ENCODE data around the gene OPRL1.
"Not testable (repeated sequence)": the region's sequence is repeated elsewhere in the genome, so short reads cannot be mapped to it uniquely, and the experiment has no call there.

OPRL1 gene

GRCh38 chr20:64086801-64087200 is 6.9 kb downstream of the OPRL1 start:
- POLR2A ChIA-PET = no interaction called here
- CTCF ChIA-PET = interaction anchor here (1.0 to 4.8 kb wide), 4 partner anchors 15 to 107 kb away, joined by 4 to 35 read pairs (median 4); partner anchors contain the start of gene SAMD10
- no peak for TF ChIP-seq ZNF19 (tag by site-specific recombination; IDR thresholded peaks at IDR 0.05; ENCODE audit: low read depth)
- no peak for TF ChIP-seq ZNF660 (tag by site-specific recombination; IDR thresholded peaks at IDR 0.05)
- TF ChIP-seq ZNF121 (tag by site-specific recombination; IDR thresholded peaks at IDR 0.05) = no peak
- no peak for TF ChIP-seq ZFP3 (tag by site-specific recombination; IDR thresholded peaks at IDR 0.05; ENCODE audit: low read depth)
- no peak for TF ChIP-seq ZSCAN16 (tag by site-specific recombination; IDR thresholded peaks at IDR 0.05)
- TF ChIP-seq KLF16 (tag by site-specific recombination; IDR thresholded peaks at IDR 0.05) = no peak
- TF ChIP-seq ZNF670 (tag by site-specific recombination; IDR thresholded peaks at IDR 0.05; ENCODE audit: low read depth) = no peak
- no peak for TF ChIP-seq PBX3 (CRISPR knock-in tag; IDR thresholded peaks at IDR 0.05)
- no peak for TF ChIP-seq TCF7L2 (IDR thresholded peaks at IDR 0.05; ENCODE audit: borderline replicate concordance, low read depth, low read length)
- TF ChIP-seq ZNF768 (tag by site-specific recombination; IDR thresholded peaks at IDR 0.05) = no peak
- no peak for TF ChIP-seq GLIS1 (tag by site-specific recombination; IDR thresholded peaks at IDR 0.05)
- TF ChIP-seq ZNF132 (tag by site-specific recombination; IDR thresholded peaks at IDR 0.05; ENCODE audit: borderline replicate concordance) = no peak
- no peak for TF ChIP-seq ZNF624 (tag by site-specific recombination; IDR thresholded peaks at IDR 0.05)
- TF ChIP-seq ZBTB48 (tag by site-specific recombination; IDR thresholded peaks at IDR 0.05) = no peak
- TF ChIP-seq ZNF18 (tag by site-specific recombination; IDR thresholded peaks at IDR 0.05) = no peak
- no peak for TF ChIP-seq ZBTB1 (tag by site-specific recombination; IDR thresholded peaks at IDR 0.05)

GRCh38 chr20:64087226-64087825 is 7.4 kb downstream of the OPRL1 start:
- TF ChIP-seq TRIM28 (IDR thresholded peaks at IDR 0.05; ENCODE audit: borderline replicate concordance, low read length) (peak; percentile 62; the same call in 1 of the 2 replicates), SETDB1 (IDR thresholded peaks at IDR 0.05; ENCODE audit: insufficient read length, low read length) (peak; percentile 95)
- H3K4me1 ChIP-seq (ENCODE audit: control insufficient read depth, insufficient read depth, low read length); POLR2A ChIA-PET; H3K4me3 ChIP-seq (ENCODE audit: low read depth, low read length); H3K9me3 ChIP-seq (ENCODE audit: control insufficient read depth, insufficient read depth, low read depth, low read length); H3K27ac ChIP-seq (ENCODE audit: extremely low read depth, low read depth, low read length); H3K36me3 ChIP-seq (ENCODE audit: control insufficient read depth in 2 of 2, insufficient read depth in 1 of 2, low read length in 2 of 2): not testable (repeated sequence)
- CTCF ChIA-PET = interaction anchor here (1.0 to 2.2 kb wide), 3 partner anchors 14 to 107 kb away, joined by 4 read pairs; partner anchors contain the start of gene SAMD10

More at GRCh38 chr20:64086801-64087200, 6.9 kb downstream of the OPRL1 start:
- Histone ChIP-seq H3K27ac (ENCODE audit: extremely low read depth, low read depth, low read length) (no peak overlapping the region), H3K4me1 (ENCODE audit: control insufficient read depth, insufficient read depth, low read length) (no peaks in the 10 kb centered on the region; the same call in 1 of the 2 replicates), H3K4me3 (ENCODE audit: low read depth, low read length) (no peak overlapping the region), H3K9me3 (ENCODE audit: control insufficient read depth, insufficient read depth, low read depth, low read length) (no peaks in the 10 kb centered on the region), H3K36me3 (ENCODE audit: control insufficient read depth in 2 of 2, insufficient read depth in 1 of 2, low read length in 2 of 2) (no peaks in the 10 kb centered on the region)

DNA sequence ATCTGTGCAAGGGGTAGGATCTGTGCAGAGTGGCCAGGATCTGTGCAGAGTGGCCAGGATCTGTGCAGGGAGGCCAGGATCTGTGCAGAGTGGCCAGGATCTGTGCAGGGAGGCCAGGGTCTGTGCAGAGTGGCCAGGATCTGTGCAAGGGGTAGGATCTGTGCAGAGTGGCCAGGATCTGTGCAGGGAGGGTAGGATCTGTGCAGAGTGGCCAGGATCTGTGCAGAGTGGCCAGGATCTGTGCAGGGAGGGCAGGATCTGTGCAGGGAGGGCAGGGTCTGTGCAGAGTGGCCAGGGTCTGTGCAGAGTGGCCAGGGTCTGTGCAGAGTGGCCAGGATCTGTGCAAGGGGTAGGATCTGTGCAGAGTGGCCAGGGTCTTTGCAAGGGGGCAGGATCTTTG is 8.7 kb downstream of the OPRL1 start:
- H3K36me3 ChIP-seq (ENCODE audit: control insufficient read depth in 2 of 2, insufficient read depth in 1 of 2, low read length in 2 of 2); POLR2A ChIA-PET; H3K4me1 ChIP-seq (ENCODE audit: control insufficient read depth, insufficient read depth, low read length); H3K27ac ChIP-seq (ENCODE audit: extremely low read depth, low read depth, low read length); H3K4me3 ChIP-seq (ENCODE audit: low read depth, low read length); H3K9me3 ChIP-seq (ENCODE audit: control insufficient read depth, insufficient read depth, low read depth, low read length): not testable (repeated sequence)
- CTCF ChIA-PET = interaction anchor here (0.6 to 2.9 kb wide), 2 partner anchors 32 to 48 kb away, joined by 3 to 10 read pairs; no protein-coding TSS in a partner anchor

Measured in HEK293 (cell line).